ENCODE results near the gene OPCML.

OPCML gene

GRCh38 chr11:132430429-132431062 is 1101.8 kb downstream of the OPCML start:
- no peak for DNase-seq (ENCODE audit: low read depth)
- no peak overlapping the region for H3K4me3 ChIP-seq (ENCODE audit: control insufficient read depth, low read depth, low read length)
- no peak for TF ChIP-seq CTCF (IDR thresholded peaks at IDR 0.05; ENCODE audit: control insufficient read depth, insufficient read depth, low read depth, low read length, missing control alignments)

- no peak for DNase-seq (ENCODE audit: low read depth)
- no peak for TF ChIP-seq CTCF (IDR thresholded peaks at IDR 0.05; ENCODE audit: control insufficient read depth, insufficient read depth, low read depth, low read length, missing control alignments)
- H3K4me3 ChIP-seq (ENCODE audit: control insufficient read depth, low read depth, low read length), result no peak overlapping the region
These were observed 1102.6 kb downstream of the OPCML start for GRCh38 chr11:132429685-132430084.

- no peak for DNase-seq (ENCODE audit: low read depth)
- no peak overlapping the region for H3K4me3 ChIP-seq (ENCODE audit: control insufficient read depth, low read depth, low read length)
- no peak for TF ChIP-seq CTCF (IDR thresholded peaks at IDR 0.05; ENCODE audit: control insufficient read depth, insufficient read depth, low read depth, low read length, missing control alignments)
These were observed 1104.7 kb downstream of the OPCML start for GRCh38 chr11:132427611-132428010.

- DNase-seq (ENCODE audit: low read depth), result no peak
- no peak for TF ChIP-seq CTCF (IDR thresholded peaks at IDR 0.05; ENCODE audit: control insufficient read depth, insufficient read depth, low read depth, low read length, missing control alignments)
- no peak overlapping the region for H3K4me3 ChIP-seq (ENCODE audit: control insufficient read depth, low read depth, low read length)
These were observed 1107.9 kb downstream of the OPCML start for GRCh38 chr11:132424433-132424832.

GRCh38 chr11:132423266-132423665 is 1109.0 kb downstream of the OPCML start:
- no peak overlapping the region for H3K4me3 ChIP-seq (ENCODE audit: control insufficient read depth, low read depth, low read length)
- DNase-seq (ENCODE audit: low read depth), result no peak
- no peak for TF ChIP-seq CTCF (IDR thresholded peaks at IDR 0.05; ENCODE audit: control insufficient read depth, insufficient read depth, low read depth, low read length, missing control alignments)

GRCh38 chr11:132422722-132423121 is 1109.6 kb downstream of the OPCML start:
- DNase-seq (ENCODE audit: low read depth), result no peak
- no peak for TF ChIP-seq CTCF (IDR thresholded peaks at IDR 0.05; ENCODE audit: control insufficient read depth, insufficient read depth, low read depth, low read length, missing control alignments)
- H3K4me3 ChIP-seq (ENCODE audit: control insufficient read depth, low read depth, low read length), result no peak overlapping the region

Measured in AG09309 (cell line).